GM12878 (cell line): ENCODE data around the gene TRPC6. TPM values are rescaled to one million over a fixed set of nuclear protein-coding genes. Genes with fewer than 3 reads are reported as not detected.

Experiments
- ATAC-seq: fragments of 200-7000 bp; cut with Tn5 transposase; 3 replicates; pipeline ENCODE4 v1.9.1; 2020; ENCODE audit warnings: mild to moderate bottlenecking, moderate library complexity
- BruUV-seq: library from RNA; stranded (reverse); fragments of 400-500 nt; replicated peaks from 2 replicates; lab custom pipeline; 2021; lab: Mats Ljungman, UMichigan
- CTCF ChIA-PET: fragments of 300-600 bp; sonication (Branson Sonifier 250); formaldehyde crosslinking; extraction: SDS; loops from one replicate; lab custom pipeline; 2021; ENCODE audit warnings: inconsistent platforms; lab: Yijun Ruan, JAX
- POLR2A ChIA-PET: fragments of 350-600 bp; formaldehyde crosslinking; extraction: SDS; loops from one replicate; lab custom pipeline; 2021; ENCODE audit warnings: inconsistent platforms; lab: Charles Lee
- RAD21 ChIA-PET: fragments of 300-600 bp; sonication (Branson Sonifier 250); formaldehyde crosslinking; loops from one replicate; lab custom pipeline; 2023; ENCODE audit warnings: antibody characterized with exemption; ENCODE audit not compliant: unreplicated experiment; lab: Charles Lee
- SMC1A ChIA-PET: fragments of 300-600 bp; sonication (Branson Sonifier 250); formaldehyde crosslinking; loops from one replicate; lab custom pipeline; 2023; ENCODE audit not compliant: unreplicated experiment, uncharacterized antibody; lab: Charles Lee
- DNase-seq: peaks from one replicate; pipeline ENCODE4 v3.0.0-alpha.2; 2011; ENCODE audit warnings: low read depth, low spot score
- FAIRE-seq: peaks from 3 replicates; lab custom pipeline; 2011; peaks lifted over from hg19 to GRCh38; lab: Jason Lieb, UNC
- H2AFZ ChIP-seq: 2 replicates; pipeline ENCODE4 v1.6.0; 2011; ENCODE audit warnings: low read depth, low read length, control low read depth; ENCODE audit not compliant: control insufficient read depth
- H3K27ac ChIP-seq: 2 replicates; pipeline ENCODE4 v1.5.1; 2011; ENCODE audit warnings: control low read depth; ENCODE audit not compliant: control insufficient read depth, insufficient read depth
- H3K27me3 ChIP-seq, 2 experiments: replicated peaks in 1 of 2; 2 replicates each; pipeline versions ENCODE4 v1.6.0 to v1.6.1; 2011; ENCODE audit warnings: low read length in 1 of 2; ENCODE audit not compliant: control insufficient read depth in 2 of 2, insufficient read depth in 2 of 2
- H3K36me3 ChIP-seq, 2 experiments: 2 replicates each; pipeline ENCODE4 v1.5.1; 2011; ENCODE audit warnings: low read length in 1 of 2; ENCODE audit not compliant: control insufficient read depth in 2 of 2, insufficient read depth in 2 of 2
- H3K4me1 ChIP-seq: 2 replicates; pipeline ENCODE4 v1.6.1; 2011; ENCODE audit warnings: mild to moderate bottlenecking, low read length, moderate library complexity, mixed read lengths; ENCODE audit not compliant: control insufficient read depth, insufficient read depth
- H3K4me2 ChIP-seq: 2 replicates; pipeline ENCODE4 v1.6.0; 2011; ENCODE audit warnings: control low read depth; ENCODE audit not compliant: control insufficient read depth, insufficient read depth
- H3K4me3 ChIP-seq: fragments of 200-600 bp; sonication (generic); 2 replicates; pipeline ENCODE4 v1.5.1; 2016
- H3K79me2 ChIP-seq: 2 replicates; pipeline ENCODE4 v1.6.0; 2011; ENCODE audit warnings: low read length; ENCODE audit not compliant: control insufficient read depth, insufficient read depth
- H3K9ac ChIP-seq: 2 replicates; pipeline ENCODE4 v1.8.0; 2011; ENCODE audit warnings: low read length, control low read depth, mixed read lengths; ENCODE audit not compliant: control insufficient read depth, insufficient read depth
- H3K9me3 ChIP-seq: replicated peaks from 3 replicates; pipeline ENCODE4 v1.5.1; 2011; ENCODE audit warnings: mild to moderate bottlenecking, low read length; ENCODE audit not compliant: control insufficient read depth, insufficient read depth
- H4K20me1 ChIP-seq: 2 replicates; pipeline ENCODE4 v1.6.0; 2011; ENCODE audit not compliant: control insufficient read depth, insufficient read depth
- CHD2 ChIP-seq: IDR thresholded peaks from 2 replicates; pipeline ENCODE4 v1.6.1; 2011; ENCODE audit warnings: low read depth, low read length, improper control_type of control experiment, borderline replicate concordance
- CUX1 ChIP-seq: IDR thresholded peaks from 2 replicates; pipeline ENCODE4 v1.6.1; 2012; ENCODE audit warnings: improper control_type of control experiment, low read depth, low read length; ENCODE audit not compliant: insufficient replicate concordance
- HDAC2 ChIP-seq: fragments of 200-600 bp; sonication (generic); IDR thresholded peaks from 2 replicates; pipeline ENCODE4 v1.6.1; 2017
- HDGF ChIP-seq: fragments of 450-650 bp; IDR thresholded peaks from 2 replicates; pipeline ENCODE4 v1.6.1; 2016; ENCODE audit warnings: antibody characterized with exemption
- IRF5 ChIP-seq: fragments of 450-650 bp; IDR thresholded peaks from 2 replicates; pipeline ENCODE4 v1.6.1; 2017; ENCODE audit warnings: borderline replicate concordance
- PKNOX1 ChIP-seq: fragments of 450-650 bp; IDR thresholded peaks from 2 replicates; pipeline ENCODE4 v1.6.1; 2016; ENCODE audit warnings: mild to moderate bottlenecking
- RCOR1 ChIP-seq: conservative IDR thresholded peaks from 2 replicates; pipeline ENCODE4 v1.6.1; 2012; ENCODE audit warnings: low read depth, low read length, improper control_type of control experiment
- SMAD5 ChIP-seq: IDR thresholded peaks from 2 replicates; pipeline ENCODE4 v1.6.1; 2016; ENCODE audit warnings: antibody characterized with exemption, low read depth
- ZBED1 ChIP-seq: IDR thresholded peaks from 2 replicates; pipeline ENCODE4 v1.6.1; 2016; ENCODE audit warnings: borderline replicate concordance
- WGBS: methylation state at CpG from one replicate; pipeline ENCODE4 v1.1.6; 2016; ENCODE audit warnings: low lambda C conversion rate; ENCODE audit not compliant: insufficient replicate concordance, insufficient coverage; ENCODE audit errors: missing lambda C conversion rate; 5-methylcytosine and 5-hydroxymethylcytosine counted together
- in situ Hi-C: fragments of 300-500 bp; cut with MboI; formaldehyde crosslinking; loops from 9 replicates; pipeline ENCODE4 v1.14.3; 2018; ENCODE audit warnings: mixed read lengths
- intact Hi-C: fragments of 100-400 bp; cut with micrococcal nuclease; formaldehyde crosslinking; loops from one replicate; pipeline ENCODE4 v1.14.2; 2022; ENCODE audit not compliant: unreplicated experiment
- polyA plus RNA-seq, 11 experiments: library from polyadenylated mRNA; depleted of rRNA in 4 of 11; unstranded in 6 of 11; stranded (reverse) in 5 of 11; fragments of >200 nt; fragmentation: Nextera tagmentation in 4 of 11; fragmentation: Illumina TruSeq in 1 of 11; extraction: Ambion mirVana in 4 of 11; extraction: Trizol in 1 of 11; gene quantifications; 1 replicate in 1 of 11; 2 replicates in 10 of 11; pipeline versions ENCODE4 v1.2.1 to v1.2.3, GENCODE V29; 2011 to 2016; ENCODE audit warnings: inconsistent platforms in 2 of 11, missing spikeins in 2 of 11, low read depth in 1 of 11
- total RNA-seq, 4 experiments: library from RNA; depleted of rRNA in 3 of 4; stranded (reverse); fragments of >200 nt in 3 of 4; fragmentation: Illumina TruSeq in 1 of 4; extraction: Trizol in 1 of 4; gene quantifications; 2 replicates each; pipeline versions ENCODE4 v1.2.1 to v1.2.3, GENCODE V29; 2013 to 2021

The TRPC6 gene
- total and polyA plus RNA-seq, 10 of the 15 experiments (the other 5 are each of a cell fraction or from before 2014, with no cell fraction given), result not detected

- DNase-seq (no peak), ATAC-seq (no peak), FAIRE-seq (no peak)
- Histone ChIP-seq H3K4me3 (no peak overlapping the region), H3K79me2 (no peaks in the 10 kb centered on the region), H3K9me3 (no peaks in the 10 kb centered on the region), H2AFZ (no peak overlapping the region), H3K27ac (no peak overlapping the region), H3K27me3 (no peaks in the 10 kb centered on the region), H3K36me3 (no peaks in the 10 kb centered on the region), H3K4me2 (no peak overlapping the region), H4K20me1 (no peaks in the 10 kb centered on the region), H3K4me1 (no peaks in the 10 kb centered on the region), H3K9ac (no peak overlapping the region)
- ChIA-PET POLR2A (no interaction called here), SMC1A (interaction anchor here (0.8 kb wide), 1 partner anchor 17 kb away, joined by 3 read pairs; no protein-coding TSS in a partner anchor), CTCF (no interaction called here), RAD21 (no interaction called here)
- WGBS, result under 1% methylated on average over 5 of the region's 5 CpGs
- intact Hi-C loops, result no loop called here
- in situ Hi-C loops, result no loop called here
- BruUV-seq, result no TSS peak
- no peak for TF ChIP-seq PKNOX1
- no peak for TF ChIP-seq HDGF
- no peak for TF ChIP-seq RCOR1
- TF ChIP-seq IRF5, result no peak
- TF ChIP-seq HDAC2, result no peak
- no peak for TF ChIP-seq CUX1
- TF ChIP-seq SMAD5, result no peak
- TF ChIP-seq CHD2, result no peak
- TF ChIP-seq ZBED1, result no peak
Measured at GRCh38 chr11:101497291-101497690, 86.5 kb downstream of the TRPC6 start.
